ENCODE data around the gene RELA. TPM values are rescaled to one million over a fixed set of nuclear protein-coding genes. Genes with fewer than 3 reads are reported as not detected.

The RELA gene
- total and polyA plus RNA-seq, 4 experiments from 2014 or later, result 36.5 to 173 (median 122) TPM

DNA sequence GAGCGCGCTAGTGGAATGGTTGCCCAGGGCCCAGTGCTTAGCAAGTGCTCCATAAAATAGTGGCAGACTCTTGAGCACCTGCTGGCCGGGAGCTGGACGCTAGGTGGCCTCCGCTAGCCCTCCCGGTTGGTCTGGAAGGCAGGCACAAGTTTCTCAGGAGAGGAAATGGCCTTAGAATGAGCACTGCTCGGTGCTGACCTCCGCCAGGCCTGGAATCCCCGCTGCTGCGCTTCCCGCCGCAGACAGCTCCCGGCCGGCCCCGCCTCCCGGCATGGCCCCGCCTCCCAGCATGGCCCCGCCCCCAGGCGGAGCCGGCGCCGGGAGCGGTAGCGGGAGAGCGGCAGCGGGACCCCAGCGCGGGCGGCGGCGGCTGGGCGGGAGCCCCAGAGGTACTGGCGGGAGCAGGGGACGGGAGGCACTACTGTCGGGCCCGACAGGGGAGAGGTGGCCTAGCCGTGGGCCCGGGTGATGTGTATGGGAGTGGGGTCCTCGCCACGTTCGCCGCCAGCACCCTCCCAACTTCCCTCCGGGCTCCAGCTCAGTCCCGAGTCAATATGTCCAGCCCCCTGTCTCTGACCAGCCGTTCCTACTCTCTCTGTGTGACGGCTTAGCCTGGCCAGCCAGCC is 24.8 kb downstream of the RELA start, which contains the start of gene SIPA1:
SIPA1 (plus strand) TSS at position 308 of the 626 bp plus-strand sequence. CDS start 2,821 bp downstream, outside the sequence.
- Histone ChIP-seq H3K27me3 (ENCODE audit: insufficient read depth, low read length) (no peaks in the 10 kb centered on the region), H3K4me3 (ENCODE audit: low read length in 2 of 2) (peak within 1 kb of the TSS; percentile 72 to 86), H3K36me3 (ENCODE audit: insufficient read depth, low read length) (peaks cover 42% of the 10 kb centered on the region), H3K27ac (ENCODE audit: low read depth, low read length) (peak within 1 kb of the TSS; percentile 94), H3K4me1 (ENCODE audit: insufficient read depth, low read length) (peaks cover 71% of the 10 kb centered on the region), H3K9me3 (ENCODE audit: control insufficient read depth in 1 of 2, low read length in 2 of 2) (no peaks in the 10 kb centered on the region)
- peak; percentile 63 to 85 (median 74) for DNase-seq
- POLR2A ChIA-PET (ENCODE audit: partially characterized antibody), result interaction anchor here (0.6 to 12.0 kb wide), 23 partner anchors 8 to 253 kb away, joined by 3 to 359 read pairs (median 5); partner anchors contain the start of genes CCDC85B, CFL1, EHBP1L1 and FAM89B
- Mint-ChIP-seq H3K27ac (peak within 1 kb of the TSS; percentile 97 to 100 (median 99)), H3K27me3 (no peaks in the 10 kb centered on the region), H3K9me3 (peaks cover 0 to 2% (median 0%) of the 10 kb centered on the region in 8 donors), H3K4me3 (peak within 1 kb of the TSS; percentile 90 to 98 (median 96)), H3K4me1 (peaks cover 24 to 68% (median 46%) of the 10 kb centered on the region in 4 donors), H3K36me3 (peaks cover 8 to 44% of the 10 kb centered on the region in 2 donors)
- intact Hi-C loops (cut with micrococcal nuclease), result loop anchor here (1.0 kb wide), 4 partner anchors 14 to 98 kb away; partner anchors contain the start of gene PCNX3
- CTCF ChIA-PET (ENCODE audit: partially characterized antibody), result interaction anchor here (0.9 to 2.9 kb wide), 6 partner anchors 12 to 74 kb away, joined by 3 to 19 read pairs (median 6); no protein-coding TSS in a partner anchor

DNA sequence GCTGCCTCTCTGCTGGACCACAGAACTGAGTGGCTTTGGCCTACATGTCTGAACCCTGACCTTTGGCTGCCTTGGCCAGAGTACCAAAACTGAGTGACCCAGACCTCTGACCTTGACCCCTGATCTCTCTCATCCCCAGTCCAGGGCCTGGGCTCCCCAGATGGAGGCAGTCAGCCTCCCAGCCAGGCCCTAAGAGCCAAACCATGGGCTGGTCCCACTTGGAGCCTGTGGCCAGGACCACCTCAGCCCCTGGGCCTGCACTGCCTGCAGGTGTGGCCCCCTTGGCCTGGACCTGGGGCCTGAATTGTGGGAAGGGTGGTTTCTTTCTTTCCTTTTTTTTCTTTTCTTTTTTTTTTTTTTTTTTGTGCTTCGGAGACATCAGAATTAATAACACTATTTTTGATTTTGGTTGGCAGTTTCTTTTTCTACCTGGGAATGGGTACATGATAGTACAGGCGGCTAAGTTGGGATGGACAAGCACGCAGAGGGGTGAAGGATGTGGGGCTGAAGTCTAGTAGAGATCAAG is 25.6 kb downstream of the RELA start:
- no peak for DNase-seq
- CTCF ChIA-PET (ENCODE audit: partially characterized antibody), result interaction anchor here (1.6 to 2.9 kb wide), 3 partner anchors 11 to 74 kb away, joined by 5 to 19 read pairs (median 7); no protein-coding TSS in a partner anchor
- H3K4me1 Mint-ChIP-seq, result peaks cover 24 to 67% (median 44%) of the 10 kb centered on the region in 4 donors
- POLR2A ChIA-PET (ENCODE audit: partially characterized antibody), result interaction anchor here (0.6 to 12.0 kb wide), 18 partner anchors 8 to 254 kb away, joined by 3 to 359 read pairs (median 5); partner anchors contain the start of genes CCDC85B, CFL1, EHBP1L1 and MAP3K11
- H3K9me3 ChIP-seq (ENCODE audit: control insufficient read depth in 1 of 2, low read length in 2 of 2), result no peaks in the 10 kb centered on the region
- H3K36me3 ChIP-seq (ENCODE audit: insufficient read depth, low read length), result peaks cover 37% of the 10 kb centered on the region
- H3K4me3 Mint-ChIP-seq, result peak overlapping the region; percentile 76 to 98 (median 92)
- peaks cover 66% of the 10 kb centered on the region for H3K4me1 ChIP-seq (ENCODE audit: insufficient read depth, low read length)
- peaks cover 0 to 2% (median 0%) of the 10 kb centered on the region in 8 donors for H3K9me3 Mint-ChIP-seq
- H3K27me3 ChIP-seq (ENCODE audit: insufficient read depth, low read length), result no peaks in the 10 kb centered on the region
- no peak overlapping the region for H3K4me3 ChIP-seq (ENCODE audit: low read length in 2 of 2)
- peak overlapping the region; percentile 83 to 100 (median 95) for H3K27ac Mint-ChIP-seq
- intact Hi-C loops (cut with micrococcal nuclease), result no loop called here
- H3K27ac ChIP-seq (ENCODE audit: low read depth, low read length), result peak overlapping the region; percentile 94
- no peaks in the 10 kb centered on the region for H3K27me3 Mint-ChIP-seq
- peaks cover 7 to 45% of the 10 kb centered on the region in 2 donors for H3K36me3 Mint-ChIP-seq

DNA sequence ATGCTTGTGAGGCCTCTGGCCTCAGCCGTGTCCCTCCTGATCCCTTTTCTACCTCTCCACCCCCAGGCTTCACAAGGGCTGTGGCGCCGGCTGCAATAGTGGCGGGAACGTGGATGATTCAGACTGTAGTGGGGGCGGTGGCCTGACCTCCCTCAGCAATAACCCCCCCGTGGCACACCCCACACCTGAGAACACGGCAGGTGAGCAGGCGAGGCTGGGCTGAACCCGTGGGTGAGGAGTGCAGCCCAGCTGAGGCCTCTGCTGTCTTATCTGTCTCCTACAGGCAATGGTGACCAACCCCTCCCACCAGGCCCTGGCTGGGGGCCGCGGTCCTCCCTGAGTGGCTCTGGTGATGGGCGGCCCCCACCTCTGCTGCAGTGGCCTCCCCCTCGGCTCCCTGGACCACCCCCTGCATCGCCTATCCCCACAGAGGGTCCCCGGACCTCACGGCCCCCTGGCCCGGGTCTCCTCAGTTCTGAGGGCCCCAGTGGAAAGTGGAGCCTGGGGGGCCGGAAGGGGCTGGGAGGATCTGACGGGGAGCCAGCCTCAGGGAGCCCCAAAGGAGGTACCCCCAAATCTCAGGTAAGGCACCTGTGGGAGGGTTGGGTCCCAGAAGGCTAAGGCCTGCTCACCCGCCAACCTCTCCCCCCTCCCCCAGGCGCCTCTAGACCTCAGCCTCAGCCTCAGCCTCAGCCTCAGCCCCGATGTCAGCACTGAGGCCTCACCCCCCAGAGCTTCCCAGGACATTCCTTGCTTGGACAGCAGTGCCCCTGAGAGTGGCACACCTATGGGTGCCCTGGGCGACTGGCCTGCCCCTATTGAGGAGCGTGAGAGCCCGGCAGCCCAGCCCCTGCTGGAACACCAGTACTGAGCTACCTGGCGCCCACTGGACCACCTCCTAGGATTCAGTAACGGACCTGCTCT is 26.3 kb downstream of the RELA start:
- no peaks in the 10 kb centered on the region for H3K9me3 ChIP-seq (ENCODE audit: control insufficient read depth in 1 of 2, low read length in 2 of 2)
- intact Hi-C loops (cut with micrococcal nuclease), result no loop called here
- POLR2A ChIA-PET (ENCODE audit: partially characterized antibody), result interaction anchor here (0.7 to 12.0 kb wide), 3 partner anchors 10 to 21 kb away, joined by 3 to 359 read pairs (median 113); partner anchors contain the start of genes MAP3K11 and PCNX3
- CTCF ChIA-PET (ENCODE audit: partially characterized antibody), result interaction anchor here (2.9 kb wide), 1 partner anchor 11 kb away, joined by 19 read pairs; no protein-coding TSS in a partner anchor
- Mint-ChIP-seq H3K36me3 (peaks cover 3 to 46% of the 10 kb centered on the region in 2 donors), H3K9me3 (peaks cover 0 to 2% (median 0%) of the 10 kb centered on the region in 8 donors), H3K27ac (peak overlapping the region in 6 of 7 donors; percentile 65 to 97 (median 84)), H3K4me1 (peaks cover 21 to 60% (median 39%) of the 10 kb centered on the region in 4 donors), H3K4me3 (peak overlapping the region; percentile 26 to 83 (median 60)), H3K27me3 (no peaks in the 10 kb centered on the region)
- no peak overlapping the region for H3K27ac ChIP-seq (ENCODE audit: low read depth, low read length)
- DNase-seq, result no peak
- peaks cover 36% of the 10 kb centered on the region for H3K36me3 ChIP-seq (ENCODE audit: insufficient read depth, low read length)
- H3K4me1 ChIP-seq (ENCODE audit: insufficient read depth, low read length), result peaks cover 59% of the 10 kb centered on the region
- H3K27me3 ChIP-seq (ENCODE audit: insufficient read depth, low read length), result no peaks in the 10 kb centered on the region
- no peak overlapping the region for H3K4me3 ChIP-seq (ENCODE audit: low read length in 2 of 2)

DNA sequence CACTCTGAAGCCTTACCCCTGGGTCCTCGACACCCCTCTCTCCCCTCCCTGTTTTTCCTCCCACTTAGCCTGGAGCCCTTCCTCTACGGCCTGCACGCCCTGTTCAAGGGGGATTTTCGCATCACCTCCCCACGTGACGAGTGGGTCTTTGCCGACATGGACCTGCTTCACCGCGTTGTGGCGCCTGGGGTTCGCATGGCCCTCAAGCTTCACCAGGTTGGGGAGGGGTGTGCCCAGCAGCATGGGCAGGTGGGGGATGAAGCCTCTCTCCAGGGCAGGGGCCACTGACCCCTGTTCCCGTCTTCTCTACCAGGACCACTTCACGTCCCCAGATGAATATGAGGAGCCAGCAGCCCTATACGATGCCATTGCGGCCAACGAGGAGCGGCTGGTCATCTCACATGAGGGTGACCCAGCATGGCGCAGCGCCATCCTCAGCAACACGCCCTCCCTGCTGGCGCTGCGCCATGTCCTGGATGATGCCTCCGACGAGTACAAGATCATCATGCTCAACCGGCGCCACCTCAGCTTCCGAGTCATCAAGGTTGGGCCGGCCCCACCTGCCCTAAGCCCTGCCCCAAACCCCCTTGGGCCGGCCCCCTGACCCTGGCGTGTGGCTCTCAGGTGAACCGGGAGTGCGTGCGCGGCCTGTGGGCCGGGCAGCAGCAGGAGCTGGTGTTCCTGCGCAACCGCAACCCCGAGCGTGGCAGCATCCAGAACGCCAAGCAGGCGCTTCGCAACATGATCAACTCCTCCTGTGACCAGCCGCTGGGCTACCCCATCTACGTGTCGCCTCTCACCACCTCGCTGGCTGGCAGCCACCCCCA is 27.6 kb downstream of the RELA start:
- Histone ChIP-seq H3K27ac (ENCODE audit: low read depth, low read length) (no peak overlapping the region), H3K36me3 (ENCODE audit: insufficient read depth, low read length) (peaks cover 44% of the 10 kb centered on the region), H3K4me3 (ENCODE audit: low read length in 2 of 2) (no peak overlapping the region), H3K9me3 (ENCODE audit: control insufficient read depth in 1 of 2, low read length in 2 of 2) (no peaks in the 10 kb centered on the region), H3K4me1 (ENCODE audit: insufficient read depth, low read length) (peaks cover 47% of the 10 kb centered on the region), H3K27me3 (ENCODE audit: insufficient read depth, low read length) (no peaks in the 10 kb centered on the region)
- intact Hi-C loops (cut with micrococcal nuclease), result no loop called here
- Mint-ChIP-seq H3K36me3 (peaks cover 3 to 46% of the 10 kb centered on the region in 2 donors), H3K4me3 (no peak overlapping the region), H3K4me1 (peaks cover 21 to 52% (median 34%) of the 10 kb centered on the region in 4 donors), H3K27ac (peak overlapping the region in 1 of 7 donors; percentile 88), H3K9me3 (peaks cover 0 to 2% (median 0%) of the 10 kb centered on the region in 8 donors), H3K27me3 (no peaks in the 10 kb centered on the region)
- ChIA-PET POLR2A (ENCODE audit: partially characterized antibody) (interaction anchor here (0.9 to 12.0 kb wide), 2 partner anchors 19 to 20 kb away, joined by 4 to 359 read pairs; partner anchors contain the start of gene PCNX3), CTCF (ENCODE audit: partially characterized antibody) (no interaction called here)
- no peak for DNase-seq

DNA sequence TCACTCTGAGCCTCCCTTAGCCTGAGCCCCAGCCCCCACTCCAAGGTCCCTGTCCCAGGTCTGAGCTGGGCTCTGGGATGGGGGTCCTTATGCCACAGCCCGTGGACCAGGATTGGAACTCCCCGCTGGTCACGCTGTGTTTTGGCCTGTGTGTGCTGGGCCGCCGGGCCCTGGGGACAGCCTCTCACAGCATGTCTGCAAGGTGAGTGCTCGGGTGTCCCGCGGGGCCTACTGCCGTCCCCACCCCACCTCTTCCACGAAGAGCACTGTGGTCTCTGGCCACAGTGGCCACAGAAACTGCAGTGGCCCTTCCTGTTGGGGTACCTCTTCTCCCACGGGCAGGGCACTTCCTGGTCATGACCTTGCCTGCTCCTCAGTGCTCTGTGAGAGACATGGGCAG is 28.3 kb downstream of the RELA start:
- Mint-ChIP-seq H3K4me1 (peaks cover 16 to 45% (median 28%) of the 10 kb centered on the region in 4 donors), H3K36me3 (peaks cover 4 to 42% of the 10 kb centered on the region in 2 donors), H3K9me3 (peaks cover 0 to 2% (median 0%) of the 10 kb centered on the region in 8 donors), H3K27ac (peak overlapping the region in 1 of 7 donors; percentile 50), H3K4me3 (no peak overlapping the region), H3K27me3 (no peaks in the 10 kb centered on the region)
- POLR2A ChIA-PET (ENCODE audit: partially characterized antibody), result interaction anchor here (2.4 kb wide), 1 partner anchor 17 kb away, joined by 8 read pairs; no protein-coding TSS in a partner anchor
- Histone ChIP-seq H3K36me3 (ENCODE audit: insufficient read depth, low read length) (peaks cover 51% of the 10 kb centered on the region), H3K27me3 (ENCODE audit: insufficient read depth, low read length) (no peaks in the 10 kb centered on the region), H3K4me3 (ENCODE audit: low read length in 2 of 2) (no peak overlapping the region), H3K27ac (ENCODE audit: low read depth, low read length) (no peak overlapping the region), H3K9me3 (ENCODE audit: control insufficient read depth in 1 of 2, low read length in 2 of 2) (no peaks in the 10 kb centered on the region), H3K4me1 (ENCODE audit: insufficient read depth, low read length) (peaks cover 40% of the 10 kb centered on the region)
- DNase-seq, result no peak
- intact Hi-C loops (cut with micrococcal nuclease), result no loop called here
- CTCF ChIA-PET (ENCODE audit: partially characterized antibody), result no interaction called here

DNA sequence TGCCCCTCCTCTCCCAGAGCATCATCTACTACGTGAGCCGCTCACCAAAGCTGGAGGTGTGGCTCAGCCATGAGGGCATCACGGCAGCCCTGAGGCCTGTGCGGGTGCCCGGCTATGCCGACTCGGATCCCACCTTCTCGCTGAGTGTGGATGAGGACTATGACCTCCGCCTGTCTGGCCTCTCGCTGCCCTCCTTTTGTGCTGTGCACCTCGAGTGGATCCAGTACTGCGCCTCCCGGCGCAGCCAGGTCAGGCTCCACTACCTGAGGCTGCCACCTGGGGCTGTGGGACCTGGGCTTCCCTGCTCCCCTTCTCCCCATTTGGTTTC is 28.6 kb downstream of the RELA start:
- peaks cover 7 to 45% of the 10 kb centered on the region in 2 donors for H3K36me3 Mint-ChIP-seq

More for the DNA sequence above, 28.6 kb downstream of the RELA start:
- H3K4me1 ChIP-seq (ENCODE audit: insufficient read depth, low read length), result peaks cover 36% of the 10 kb centered on the region
- H3K4me3 ChIP-seq (ENCODE audit: low read length in 2 of 2), result no peak overlapping the region
- H3K4me3 Mint-ChIP-seq, result peak overlapping the region in 1 of 8 donors; percentile 40
- DNase-seq, result no peak
- intact Hi-C loops (cut with micrococcal nuclease), result no loop called here
- no peaks in the 10 kb centered on the region for H3K27me3 ChIP-seq (ENCODE audit: insufficient read depth, low read length)
- POLR2A ChIA-PET (ENCODE audit: partially characterized antibody), result interaction anchor here (1.2 to 2.4 kb wide), 3 partner anchors 18 to 328 kb away, joined by 3 to 8 read pairs (median 4); no protein-coding TSS in a partner anchor
- H3K36me3 ChIP-seq (ENCODE audit: insufficient read depth, low read length), result peaks cover 54% of the 10 kb centered on the region
- no peaks in the 10 kb centered on the region for H3K9me3 ChIP-seq (ENCODE audit: control insufficient read depth in 1 of 2, low read length in 2 of 2)
- CTCF ChIA-PET (ENCODE audit: partially characterized antibody), result interaction anchor here (0.6 kb wide), 1 partner anchor 115 kb away, joined by 3 read pairs; no protein-coding TSS in a partner anchor
- peak overlapping the region in 5 of 7 donors; percentile 50 to 87 (median 65) for H3K27ac Mint-ChIP-seq
- H3K27me3 Mint-ChIP-seq, result no peaks in the 10 kb centered on the region
- no peak overlapping the region for H3K27ac ChIP-seq (ENCODE audit: low read depth, low read length)
- H3K9me3 Mint-ChIP-seq, result peaks cover 0 to 2% (median 0%) of the 10 kb centered on the region in 8 donors
- peaks cover 14 to 41% (median 26%) of the 10 kb centered on the region in 4 donors for H3K4me1 Mint-ChIP-seq

Measured in CD4-positive, alpha-beta memory T cell (primary cell).